SK-N-SH treated with all-trans-retinoic acid at 6 μM for 48 hours (cell line): ENCODE measurements around the gene SIPA1.

Experiments
- BACH2 ChIP-seq: fragments of 250-450 bp; sonication (Bioruptor Pico); IDR thresholded peaks from 2 replicates; pipeline ENCODE4 v1.9.0; 2021; ENCODE audit warnings: mild to moderate bottlenecking, borderline replicate concordance
- ESRRG ChIP-seq: fragments of 250-450 bp; sonication (Bioruptor Pico); IDR thresholded peaks from 2 replicates; pipeline ENCODE4 v1.6.1; 2021; ENCODE audit warnings: mild to moderate bottlenecking
- GLIS3 ChIP-seq: fragments of 250-450 bp; sonication (Bioruptor Pico); IDR thresholded peaks from 2 replicates; pipeline ENCODE4 v1.5.0; 2020; ENCODE audit warnings: mild to moderate bottlenecking, moderate library complexity
- ISL1 ChIP-seq: fragments of 250-450 bp; sonication (Bioruptor Pico); IDR thresholded peaks from 2 replicates; pipeline ENCODE4 v2.1.2; 2022; ENCODE audit warnings: mild to moderate bottlenecking, moderate library complexity
- PATZ1 ChIP-seq: fragments of 250-450 bp; sonication (Bioruptor Pico); IDR thresholded peaks from 2 replicates; pipeline ENCODE4 v1.8.0; 2020; ENCODE audit warnings: mild to moderate bottlenecking, moderate library complexity, borderline replicate concordance
- PPARA ChIP-seq: fragments of 250-450 bp; sonication (Bioruptor Pico); IDR thresholded peaks from 2 replicates; pipeline ENCODE4 v1.5.0; 2020; ENCODE audit warnings: mild to moderate bottlenecking, borderline replicate concordance
- SNAI2 ChIP-seq: fragments of 250-450 bp; sonication (Bioruptor Pico); IDR thresholded peaks from 2 replicates; pipeline ENCODE4 v1.5.0; 2020; ENCODE audit warnings: mild to moderate bottlenecking, moderate library complexity
- TOX ChIP-seq: fragments of 250-450 bp; sonication (Bioruptor Pico); IDR thresholded peaks from 2 replicates; pipeline ENCODE4 v1.8.0; 2021; ENCODE audit warnings: mild to moderate bottlenecking, moderate library complexity, borderline replicate concordance

- TF ChIP-seq GLIS3 (CRISPR knock-in tag) = no peak
- TF ChIP-seq TOX (CRISPR knock-in tag) = no peak
- TF ChIP-seq ESRRG (CRISPR knock-in tag) = no peak
- TF ChIP-seq PATZ1 (CRISPR knock-in tag) = no peak
- no peak for TF ChIP-seq ISL1 (CRISPR knock-in tag)
- no peak for TF ChIP-seq BACH2 (CRISPR knock-in tag)
- no peak for TF ChIP-seq SNAI2 (CRISPR knock-in tag)
- TF ChIP-seq PPARA (CRISPR knock-in tag) = no peak
Measured at GRCh38 chr11:65621460-65621859, 16.4 kb upstream of the SIPA1 start.
